ENCODE results near the gene ATF3. TPM values are rescaled to one million over a fixed set of nuclear protein-coding genes. Genes with fewer than 3 reads are reported as not detected.

ATF3 gene
- total RNA-seq, 1 donor = 20.3 TPM

- TF ChIP-seq CTCF (IDR thresholded peaks at IDR 0.05; ENCODE audit: insufficient read depth, low read depth, low read length) = no peak
- no peak for DNase-seq (ENCODE audit: low read depth)
- H3K4me3 ChIP-seq (ENCODE audit: low read depth, low read length) = no peak overlapping the region
Measured at GRCh38 chr1:212585210-212585609, 23.4 kb upstream of the ATF3 start.

GRCh38 chr1:212586206-212587015, 22.1 kb upstream of the ATF3 start:
- no peak overlapping the region for H3K4me3 ChIP-seq (ENCODE audit: low read depth, low read length)
- no peak for DNase-seq (ENCODE audit: low read depth)
- no peak for TF ChIP-seq CTCF (IDR thresholded peaks at IDR 0.05; ENCODE audit: insufficient read depth, low read depth, low read length)

GRCh38 chr1:212587016-212587887, 21.3 kb upstream of the ATF3 start:
- no peak for TF ChIP-seq CTCF (IDR thresholded peaks at IDR 0.05; ENCODE audit: insufficient read depth, low read depth, low read length)
- H3K4me3 ChIP-seq (ENCODE audit: low read depth, low read length) = no peak overlapping the region
- peak; percentile 69 for DNase-seq (ENCODE audit: low read depth)

- H3K4me3 ChIP-seq (ENCODE audit: low read depth, low read length) = no peak overlapping the region
- TF ChIP-seq CTCF (IDR thresholded peaks at IDR 0.05; ENCODE audit: insufficient read depth, low read depth, low read length) = no peak
- DNase-seq (ENCODE audit: low read depth) = no peak
Measured at GRCh38 chr1:212587888-212588510, 20.6 kb upstream of the ATF3 start.

GRCh38 chr1:212589446-212589845, 19.1 kb upstream of the ATF3 start:
- no peak for DNase-seq (ENCODE audit: low read depth)
- H3K4me3 ChIP-seq (ENCODE audit: low read depth, low read length) = no peak overlapping the region
- no peak for TF ChIP-seq CTCF (IDR thresholded peaks at IDR 0.05; ENCODE audit: insufficient read depth, low read depth, low read length)

GRCh38 chr1:212591922-212592321, 16.6 kb upstream of the ATF3 start:
- H3K4me3 ChIP-seq (ENCODE audit: low read depth, low read length) = no peak overlapping the region
- DNase-seq (ENCODE audit: low read depth) = no peak
- TF ChIP-seq CTCF (IDR thresholded peaks at IDR 0.05; ENCODE audit: insufficient read depth, low read depth, low read length) = no peak
